Ureter (tissue), 1 donor: ENCODE measurements around the gene SMARCD3. TPM values are rescaled to one million over a fixed set of nuclear protein-coding genes. Genes with fewer than 3 reads are reported as not detected.

Source experiments
- DNase-seq: peaks from one replicate; pipeline ENCODE4 v3.0.0-alpha.2; 2020; ENCODE audit warnings: low spot score
- total RNA-seq: library from RNA; stranded (reverse); gene quantifications from one replicate; pipeline ENCODE4 v1.2.4, GENCODE V29; 2023
- donor health status: DM: yes; HTN: yes; CAD: no.

Gene SMARCD3
- total RNA-seq, 1 donor from 2014 or later, result 67.4 TPM

DNA sequence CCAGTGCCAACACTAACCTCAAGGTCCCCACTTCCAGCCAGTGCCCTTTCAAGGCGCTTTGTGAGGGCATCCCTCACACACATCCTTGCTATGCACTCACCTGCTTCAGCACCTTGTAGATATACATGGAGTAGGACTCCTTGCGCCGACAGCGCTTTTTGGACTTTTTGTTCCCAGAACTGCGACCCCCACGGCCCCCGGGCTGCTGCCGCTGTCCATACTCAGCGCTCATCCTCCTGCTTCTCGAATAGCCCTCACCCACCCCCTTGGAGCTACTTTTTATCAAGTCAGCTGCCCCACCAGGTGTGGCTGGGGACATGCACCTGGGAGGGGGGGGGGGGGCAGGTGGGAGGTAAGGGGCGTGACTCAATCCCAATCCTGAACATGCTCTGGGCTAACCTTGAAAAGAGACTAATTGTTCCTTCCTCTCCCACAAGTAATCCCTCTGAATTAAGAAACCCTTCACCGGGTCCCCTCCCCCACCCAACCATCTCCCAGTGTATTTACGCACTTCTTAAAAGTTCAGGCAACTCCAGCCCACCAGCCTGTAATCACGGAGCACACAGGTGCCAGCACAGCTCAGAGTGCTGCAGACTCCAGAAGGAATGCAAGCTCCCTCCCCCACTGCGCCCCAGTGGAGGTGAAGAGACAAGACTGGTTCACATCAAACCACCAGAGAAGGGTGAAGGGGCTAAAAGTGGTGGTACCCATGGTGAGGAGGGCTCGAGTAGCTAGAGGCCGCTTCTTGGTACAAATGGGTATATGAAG, 38.2 kb downstream of the SMARCD3 start, which contains the start of gene H2BK1:
H2BK1 (minus strand) TSS at position 402 of the 768 bp plus-strand sequence; CDS start at position 232, 170 bp downstream.
- DNase-seq, result no peak

DNA sequence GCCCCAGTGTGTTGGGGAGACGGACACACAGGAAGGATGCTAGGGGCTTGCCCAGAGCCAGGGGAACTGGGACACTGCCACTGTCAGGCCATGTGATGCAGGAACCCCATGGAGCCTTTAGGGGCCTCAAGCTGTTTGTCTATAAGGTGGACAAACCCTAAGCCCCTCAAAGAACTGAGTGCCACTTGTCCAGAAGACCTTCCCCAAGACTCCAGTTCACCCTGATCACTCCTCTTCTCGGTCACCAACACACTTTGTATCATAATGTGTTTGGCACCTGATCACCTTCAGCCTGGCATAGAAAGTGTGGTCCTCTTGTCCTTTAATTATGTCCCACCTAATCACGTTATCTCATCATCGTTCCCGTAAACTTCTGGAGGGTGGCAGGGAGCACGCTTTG, 38.9 kb downstream of the SMARCD3 start:
- DNase-seq, result no peak

DNA sequence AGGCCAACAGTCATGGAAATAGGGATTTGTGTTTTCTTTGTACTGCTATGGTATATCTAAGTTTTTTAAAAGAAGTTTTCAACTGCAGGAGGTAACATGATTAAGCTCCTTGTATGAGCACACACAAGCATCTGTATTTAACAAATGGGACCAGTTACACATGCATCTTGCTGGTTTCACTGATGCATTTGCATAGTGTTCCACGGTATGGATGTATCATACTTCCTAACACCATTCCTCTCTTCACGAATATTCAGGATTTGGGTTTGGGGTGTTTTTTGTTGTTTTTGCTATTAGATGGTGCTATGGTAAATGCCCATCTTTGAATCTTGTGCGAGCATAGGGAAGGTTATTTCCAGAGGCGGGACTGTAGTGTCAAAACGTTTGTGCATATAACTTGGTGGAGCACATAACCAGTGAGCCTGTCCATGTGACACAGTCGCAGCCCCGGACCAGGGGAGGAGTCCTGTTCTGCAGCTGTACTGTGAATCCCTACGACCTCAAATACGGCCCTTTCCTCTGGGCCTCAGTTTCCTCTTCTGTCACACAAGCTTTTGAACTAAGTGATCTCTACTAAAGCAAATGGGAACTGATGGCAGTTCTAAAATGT, 40.1 kb downstream of the SMARCD3 start:
- DNase-seq, result no peak

DNA sequence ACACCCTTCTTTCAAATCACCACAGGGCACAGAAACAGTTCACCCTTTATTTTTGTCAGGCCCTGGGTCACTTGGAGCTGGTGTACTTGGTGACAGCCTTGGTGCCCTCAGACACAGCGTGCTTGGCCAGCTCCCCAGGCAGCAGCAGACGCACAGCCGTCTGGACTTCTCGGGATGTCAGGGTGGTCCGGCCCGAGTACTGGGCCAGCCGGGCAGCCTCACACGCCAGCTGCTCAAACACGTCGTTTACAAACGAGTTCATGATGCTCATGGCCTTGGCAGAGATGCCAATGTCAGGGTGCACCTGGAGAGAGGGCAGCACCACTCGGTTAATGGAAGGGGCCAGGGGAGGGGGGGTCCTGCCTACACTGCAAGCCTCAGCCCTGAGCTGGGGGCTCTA, 40.7 kb downstream of the SMARCD3 start:
- no peak for DNase-seq

DNA sequence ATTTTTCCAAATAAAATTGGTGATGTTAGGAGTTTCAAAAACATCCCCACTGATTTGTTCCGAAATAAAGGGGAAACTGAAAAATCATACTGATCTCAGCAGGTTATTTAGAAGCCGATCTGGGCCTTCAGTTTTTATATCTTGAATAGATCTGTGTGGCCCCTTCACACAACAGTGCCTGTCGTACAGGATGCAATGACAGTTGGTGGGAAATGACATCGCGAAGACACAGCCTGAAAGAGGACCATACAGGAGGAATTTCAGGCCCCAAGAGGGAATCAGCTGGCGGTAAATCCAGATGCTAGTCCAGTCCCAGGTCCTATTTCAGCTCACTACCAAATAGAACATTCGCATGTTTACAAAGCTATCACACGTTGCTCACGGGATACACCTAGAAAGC, 41.2 kb downstream of the SMARCD3 start:
- DNase-seq, result no peak

DNA sequence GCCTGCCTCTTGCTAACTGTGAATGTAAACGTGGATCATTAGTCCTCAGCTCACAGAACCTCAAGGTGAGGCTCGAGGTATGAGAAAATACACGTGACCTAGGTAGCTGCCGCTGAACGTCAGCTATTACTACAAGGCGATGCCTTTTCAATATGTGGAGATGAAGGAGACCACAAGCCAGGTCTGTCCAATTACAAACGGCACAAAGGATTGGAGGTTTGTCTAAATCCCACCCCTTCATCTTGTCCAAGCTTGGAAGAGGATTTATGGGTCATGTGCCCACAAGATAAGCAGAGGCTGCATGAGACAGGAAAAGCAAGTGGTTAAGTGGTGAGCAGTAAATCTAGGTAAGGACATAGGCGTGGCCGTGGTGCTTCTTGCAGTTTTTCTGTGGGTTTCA, 41.6 kb downstream of the SMARCD3 start:
- DNase-seq, result no peak

DNA sequence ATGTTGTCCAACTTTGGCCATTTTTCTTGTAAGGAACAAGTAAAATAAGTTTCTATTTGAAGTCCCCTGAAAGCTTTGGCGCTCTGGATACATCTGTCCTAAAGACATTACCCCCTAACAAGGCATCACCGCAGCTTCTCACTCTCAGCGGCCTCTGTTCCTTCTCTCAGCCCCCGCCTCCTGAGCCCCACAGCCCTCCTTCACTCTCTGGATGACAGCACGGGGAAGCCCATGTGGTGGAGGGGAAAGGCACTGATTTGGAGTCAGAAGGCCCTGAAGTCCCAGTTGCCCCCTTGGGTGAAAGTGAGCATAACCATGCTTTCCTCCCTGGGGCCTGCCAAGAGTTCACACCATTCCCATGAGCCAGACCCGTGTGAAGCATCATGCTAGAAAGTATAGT, 42.8 kb downstream of the SMARCD3 start:
- DNase-seq, result no peak

DNA sequence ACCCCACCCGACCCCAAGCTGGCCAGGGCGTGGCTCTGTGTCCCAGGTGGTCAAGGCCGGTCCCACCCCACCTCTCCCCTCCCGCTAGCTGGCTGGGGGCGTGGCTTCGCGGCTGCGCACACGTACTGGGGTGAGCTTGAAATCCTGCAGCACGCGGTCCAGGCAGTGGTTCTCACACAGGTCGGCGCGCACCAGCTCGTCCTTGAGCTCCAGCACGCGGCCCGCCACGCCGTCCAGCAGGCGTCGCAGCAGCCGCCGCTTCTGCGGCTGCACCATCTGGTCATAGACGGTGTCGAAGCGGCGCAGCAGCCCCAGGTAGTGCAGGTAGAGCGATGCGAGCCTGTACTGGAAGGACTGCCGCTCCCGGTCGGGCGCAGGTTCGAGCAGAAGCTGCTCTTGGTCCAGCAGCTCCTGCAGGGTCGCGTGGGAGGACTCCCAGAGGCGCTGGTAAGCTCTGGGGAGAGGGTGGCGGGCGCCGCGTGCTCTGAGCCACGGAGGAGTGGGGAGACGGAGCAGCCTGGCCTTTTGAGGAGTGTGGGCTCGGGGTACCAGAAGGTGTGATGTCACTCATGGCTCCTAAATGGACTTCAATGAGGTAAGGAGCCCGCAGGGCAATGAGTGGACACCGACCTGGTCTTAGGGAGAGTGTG, 44.0 kb downstream of the SMARCD3 start:
- no peak for DNase-seq

DNA sequence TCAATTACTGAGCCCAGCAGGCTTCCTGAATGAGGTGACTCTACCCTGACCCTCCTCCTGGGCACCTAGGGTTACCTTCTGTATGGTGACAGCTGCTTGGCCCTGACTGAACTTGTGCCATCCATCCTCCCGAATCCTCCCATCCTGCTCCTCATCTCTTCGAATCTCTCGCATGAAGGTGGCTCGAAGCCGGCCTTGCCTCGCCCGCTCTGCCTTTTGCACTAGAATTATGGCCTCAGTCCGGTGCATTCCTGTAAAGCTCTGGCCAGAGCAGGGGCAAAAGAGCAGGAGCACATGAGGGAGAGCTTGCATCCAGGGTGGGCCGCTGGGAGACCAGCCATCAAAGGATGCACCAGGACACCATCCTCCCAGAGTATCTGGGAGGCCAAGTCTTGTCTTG, 45.7 kb downstream of the SMARCD3 start:
- DNase-seq, result no peak

DNA sequence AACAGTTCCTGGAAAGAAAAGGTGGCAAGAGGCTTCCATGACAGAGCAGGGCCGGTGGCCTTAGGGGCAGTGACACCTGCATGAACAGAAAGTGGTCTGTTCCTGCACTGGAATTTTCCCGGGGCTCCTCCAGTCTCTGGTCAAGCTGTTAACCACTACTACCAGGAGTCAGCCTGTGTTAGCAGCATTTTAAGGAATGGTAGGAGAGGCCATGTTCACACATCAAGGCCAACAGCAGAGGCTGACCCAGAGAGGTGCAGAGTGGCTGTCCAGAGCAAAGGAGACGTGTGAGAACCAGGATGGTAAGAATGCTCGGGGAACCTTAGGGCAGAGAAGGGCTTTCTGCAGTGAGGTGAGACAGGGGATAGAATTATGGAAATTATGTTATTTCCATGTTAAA, 46.7 kb downstream of the SMARCD3 start:
- no peak for DNase-seq

DNA sequence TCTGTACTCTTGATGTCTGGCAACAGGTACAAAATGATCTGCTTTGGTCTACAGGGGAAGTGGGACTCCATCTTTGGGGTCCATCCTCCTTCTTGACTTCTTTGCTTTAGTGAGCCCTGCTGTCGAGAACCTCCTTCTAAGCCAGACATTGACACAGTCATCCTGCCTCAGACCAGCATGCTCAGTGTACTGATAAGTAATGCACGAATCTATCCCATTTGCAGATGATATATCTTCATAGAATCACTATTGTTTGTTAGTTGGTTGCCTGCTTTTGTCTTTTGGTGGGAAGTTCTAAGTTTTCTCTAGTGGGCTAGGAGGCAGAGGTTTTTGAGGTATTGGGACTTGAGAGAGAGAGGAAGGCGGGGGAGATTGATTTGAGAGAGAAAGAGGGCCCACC, 47.1 kb downstream of the SMARCD3 start:
- DNase-seq, result no peak

DNA sequence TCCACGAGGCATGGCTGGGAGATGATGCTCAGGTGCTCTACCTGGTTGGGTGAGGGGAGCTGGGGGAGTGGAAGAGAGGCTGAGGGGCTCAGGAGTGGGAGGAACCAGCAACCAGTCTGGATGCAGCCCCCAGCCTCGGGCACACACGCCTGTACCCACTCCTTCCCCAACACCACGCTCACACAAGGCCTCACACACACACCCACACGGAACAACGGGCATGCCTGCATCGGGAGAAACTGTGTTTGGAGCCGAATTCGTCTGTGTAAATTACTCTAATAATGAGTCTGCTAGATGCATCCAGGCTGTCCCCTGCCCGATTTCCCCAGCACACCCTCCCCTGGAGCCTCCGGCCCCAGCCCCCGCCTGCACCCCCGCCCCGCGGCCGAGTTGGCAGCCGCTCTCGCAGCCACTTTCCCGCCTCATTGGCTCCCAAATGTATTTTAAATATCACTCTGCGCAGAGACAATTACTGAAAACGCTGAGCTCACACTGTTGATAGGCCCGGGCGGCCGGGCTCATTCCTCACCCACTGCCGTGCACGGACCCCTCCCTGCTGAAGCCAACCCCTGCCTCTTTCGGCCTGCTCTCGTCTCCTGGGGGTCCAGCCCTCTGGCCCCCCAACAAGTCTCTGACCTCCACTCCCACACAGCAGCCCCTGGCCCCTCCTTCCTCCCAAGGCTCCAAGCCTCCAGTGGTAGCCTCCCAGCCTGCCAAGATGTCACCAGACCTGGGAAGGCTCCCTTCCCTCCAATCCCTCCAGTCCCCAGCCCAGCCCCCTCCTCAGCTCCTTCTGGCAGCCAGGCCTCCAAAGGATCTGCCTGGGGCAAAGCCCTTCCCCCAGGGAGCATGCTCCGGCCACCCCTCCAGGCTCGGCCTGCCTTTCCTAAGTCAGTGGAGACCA, 49.3 kb downstream of the SMARCD3 start:
- DNase-seq, result no peak

DNA sequence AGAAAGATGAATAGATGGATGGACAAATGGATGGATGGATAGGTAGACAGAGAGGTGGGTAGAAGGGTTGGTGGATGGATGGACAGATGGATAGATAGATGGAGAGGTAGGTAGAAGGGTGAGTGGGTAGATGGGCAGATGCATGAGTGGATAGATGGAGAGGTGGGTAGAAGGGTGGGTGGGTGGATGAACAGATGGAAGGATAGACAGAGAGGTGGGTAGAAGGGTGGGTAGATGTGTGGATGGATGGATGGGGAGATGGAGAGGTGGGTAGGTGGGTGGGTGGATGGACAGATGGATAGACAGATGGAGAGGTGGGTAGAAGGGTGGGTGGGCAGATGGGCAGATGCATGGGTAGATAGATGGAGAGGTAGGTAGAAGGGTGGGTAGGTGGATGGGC, 50.6 kb downstream of the SMARCD3 start:
- no peak for DNase-seq

DNA sequence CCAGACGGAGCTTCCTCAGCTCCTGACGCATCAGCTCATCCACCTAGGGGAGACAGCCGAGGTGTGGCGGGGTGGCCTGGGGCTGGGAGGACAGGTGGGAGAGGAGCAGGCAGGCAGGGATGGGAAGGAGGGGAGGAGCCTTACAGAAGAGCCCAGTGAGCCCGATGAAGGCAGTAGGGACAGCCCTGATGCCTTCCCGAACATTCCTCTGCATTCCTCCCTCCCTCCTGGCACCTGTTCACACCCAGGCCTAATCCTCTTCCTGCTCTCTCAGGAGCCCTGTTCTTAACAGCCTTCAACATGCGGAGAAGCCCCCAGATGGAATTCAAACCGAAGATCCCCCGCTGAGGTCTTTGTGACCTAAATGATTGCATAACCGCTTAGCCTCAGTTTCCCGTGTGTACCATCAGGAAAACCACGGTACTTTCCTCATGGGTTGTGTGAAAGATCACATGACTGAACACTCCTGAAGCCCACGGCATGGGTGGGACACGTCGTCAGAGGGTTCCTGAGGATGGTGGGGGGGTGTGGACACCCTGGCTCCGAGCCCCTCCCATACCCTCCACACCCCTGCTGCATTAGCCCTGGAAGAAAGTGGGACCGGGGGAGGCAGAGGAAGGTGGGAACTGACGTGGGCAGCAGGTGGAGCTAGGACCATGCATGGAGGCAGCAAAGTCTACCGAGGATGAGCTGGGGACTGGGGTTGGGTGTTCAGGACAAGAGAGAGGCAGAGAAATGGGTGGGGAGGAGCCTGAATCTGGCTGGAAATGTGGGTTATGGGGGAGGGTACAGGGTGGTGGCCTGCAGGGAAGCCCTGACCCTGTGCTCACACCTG, 52.7 kb downstream of the SMARCD3 start:
- no peak for DNase-seq

DNA sequence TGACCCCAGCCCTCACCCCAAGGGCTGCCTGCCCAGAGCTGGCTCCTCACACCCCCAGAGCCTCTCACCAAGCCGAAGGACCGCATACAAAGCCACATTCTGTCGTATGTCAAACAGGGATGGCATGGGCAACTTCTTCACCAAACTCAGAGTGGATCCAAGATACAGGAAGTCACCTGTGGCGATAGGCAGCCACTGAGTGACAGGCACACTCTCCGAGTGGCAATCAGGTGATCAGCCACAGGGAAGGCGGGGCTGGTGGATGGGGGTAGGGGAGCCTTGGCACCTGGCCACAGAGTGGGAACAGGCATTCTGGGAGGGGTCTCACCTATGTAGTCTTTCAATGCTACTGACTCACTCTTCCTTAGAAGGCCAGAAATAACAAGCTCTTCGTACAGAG, 54.3 kb downstream of the SMARCD3 start:
- no peak for DNase-seq

DNA sequence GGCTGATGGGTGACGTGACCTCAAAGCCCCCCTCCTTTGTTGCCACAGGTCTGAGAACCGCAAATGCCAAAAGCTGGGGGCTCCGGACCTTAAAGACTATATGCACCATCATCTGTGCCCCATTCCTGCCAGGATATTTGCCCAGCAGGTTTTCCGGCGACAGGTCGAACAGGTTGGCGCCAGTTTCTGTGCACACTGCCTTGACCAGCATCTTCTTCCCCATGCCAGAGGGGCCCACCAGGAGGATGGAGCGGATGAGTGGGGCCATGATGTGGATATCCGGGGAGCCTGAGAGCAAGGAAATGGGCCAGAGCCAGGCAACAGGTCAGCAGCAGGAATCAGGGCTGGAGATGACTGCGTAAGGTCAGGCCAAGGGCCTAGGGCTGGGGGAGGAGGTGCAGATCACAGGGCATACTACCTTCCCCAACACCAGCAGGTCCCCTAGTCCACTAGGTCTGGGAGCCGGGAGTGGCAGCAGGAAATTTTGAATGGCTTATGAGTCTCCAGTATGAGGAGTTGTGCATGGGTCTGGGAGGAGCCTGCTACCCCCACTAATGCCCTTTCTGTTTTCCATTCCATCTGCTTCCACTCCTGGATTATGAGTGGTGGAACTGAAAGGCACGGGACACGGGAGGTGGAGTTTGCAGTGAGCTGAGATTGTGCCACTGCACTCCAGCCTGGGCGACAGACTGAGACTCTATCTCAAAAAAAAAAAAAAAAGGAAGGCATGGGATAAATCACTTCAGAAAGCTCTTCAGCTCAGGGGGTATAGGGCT, 55.1 kb downstream of the SMARCD3 start:
- DNase-seq, result no peak

DNA sequence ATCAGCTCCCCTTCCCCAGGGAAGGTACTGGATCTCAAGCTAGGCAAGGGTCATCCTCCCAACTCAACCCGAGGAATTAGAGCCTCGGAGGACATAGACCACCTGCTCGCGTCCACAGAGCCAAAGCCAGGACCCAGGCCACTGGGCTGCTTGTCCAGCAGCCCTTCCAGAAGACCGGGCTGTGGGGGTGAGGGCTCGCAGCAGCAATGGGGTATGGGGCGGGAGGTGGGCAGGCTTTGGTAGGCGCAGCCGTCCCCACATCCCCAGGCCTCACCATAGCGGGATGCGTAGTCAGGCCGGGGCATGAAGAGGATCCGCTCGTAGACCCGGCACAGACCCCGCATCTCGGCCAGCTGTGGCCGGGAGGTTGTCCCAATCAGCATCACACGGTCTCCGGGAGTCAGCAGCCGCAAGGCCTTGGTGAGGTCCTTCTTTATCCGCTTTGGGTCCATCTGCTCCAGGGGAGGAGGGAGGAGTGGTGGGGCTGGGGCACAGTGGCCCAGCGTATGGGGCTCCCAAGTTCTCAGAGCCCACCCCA, 56.4 kb downstream of the SMARCD3 start:
- no peak for DNase-seq

DNA sequence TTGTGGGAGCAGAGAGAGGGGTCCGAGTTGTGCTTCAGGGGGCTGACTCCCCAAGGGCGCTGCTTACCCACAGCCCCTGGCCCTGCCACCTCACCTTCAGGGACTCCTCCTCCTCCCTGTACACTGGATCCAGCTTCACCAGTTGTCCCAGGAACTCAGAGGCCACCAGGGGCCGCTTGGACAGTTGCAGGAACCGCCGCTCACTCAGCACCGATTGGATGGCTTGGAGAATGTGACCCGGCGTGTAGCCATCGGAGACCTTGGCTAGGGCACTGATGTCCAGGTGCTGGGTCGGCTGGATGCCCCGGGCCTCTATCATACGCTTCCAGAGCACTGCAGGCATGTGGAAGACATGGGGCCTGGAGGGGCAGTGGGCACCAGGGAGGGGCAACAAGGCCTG, 57.0 kb downstream of the SMARCD3 start:
- no peak for DNase-seq

DNA sequence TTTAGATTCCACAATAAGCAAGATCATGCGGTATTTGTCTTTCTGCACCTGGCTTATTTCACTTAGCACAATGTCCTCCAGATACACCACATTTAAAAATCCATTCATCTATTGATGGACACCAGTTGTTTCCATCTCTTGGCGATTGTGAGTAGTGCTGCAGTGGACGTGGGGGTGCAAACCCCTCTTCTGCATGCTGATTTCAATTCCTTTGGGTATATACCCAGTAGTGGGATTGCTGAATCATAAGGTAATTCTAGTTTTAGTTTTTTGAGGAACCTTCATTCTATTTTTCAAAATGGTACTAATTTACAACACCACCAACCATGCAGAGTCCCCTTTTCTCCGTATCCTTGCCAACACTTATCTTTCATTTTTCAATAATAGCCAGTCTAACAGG, 59.5 kb downstream of the SMARCD3 start:
- DNase-seq, result no peak
